Fibroblast of skin of abdomen (primary cell): ENCODE measurements around the gene FOXD1.
"Not testable (repeated sequence)": the region's sequence is repeated elsewhere in the genome, so short reads cannot be mapped to it uniquely, and the experiment has no call there.

Experiments
- DNase-seq: peaks from one replicate; pipeline ENCODE4 v3.0.0-alpha.2; 2013

Gene FOXD1

GRCh38 chr5:73460133-73460532 is 11.6 kb upstream of the FOXD1 start:
- DNase-seq: no peak

DNA sequence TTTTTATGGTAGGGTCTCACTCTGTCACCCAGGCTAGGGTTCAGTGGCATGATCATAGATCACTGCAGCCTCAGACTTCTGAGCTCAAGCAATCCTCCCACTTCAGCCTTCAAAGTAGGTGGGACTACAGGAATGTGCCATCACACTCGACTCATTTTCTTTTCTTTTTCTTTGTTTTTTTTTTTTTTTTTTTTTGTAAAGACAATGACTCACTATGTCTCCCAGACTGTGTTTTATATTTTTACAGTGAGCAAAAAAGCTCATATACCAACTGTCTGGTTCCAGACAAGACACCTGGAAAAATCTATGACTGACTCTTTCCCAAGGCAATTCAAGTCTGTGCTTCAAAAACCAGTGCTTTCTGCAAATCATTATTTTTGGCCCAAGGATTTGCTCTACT is 10.8 kb upstream of the FOXD1 start:
- peak; percentile 57 for DNase-seq

DNA sequence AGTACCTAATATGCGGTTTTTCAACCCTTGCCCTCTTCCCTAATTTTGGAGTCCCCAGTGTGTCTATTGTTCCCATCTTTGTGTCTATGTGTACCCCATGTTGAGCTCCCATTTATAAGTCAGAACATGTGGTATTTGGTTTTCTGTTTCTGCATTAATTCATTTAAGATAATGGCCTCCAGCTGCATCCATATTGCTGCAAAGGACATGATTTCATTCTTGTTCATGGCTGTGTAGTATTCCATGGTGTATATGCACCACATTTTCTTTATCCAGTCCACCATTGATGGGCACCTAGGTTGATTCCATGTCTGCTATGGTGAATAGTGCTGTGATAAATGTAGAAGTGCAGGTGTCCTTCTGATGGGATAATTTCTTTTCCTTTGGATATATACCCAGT is 7.9 kb upstream of the FOXD1 start:
- not testable (repeated sequence) for DNase-seq

- no peak for DNase-seq
Observed at GRCh38 chr5:73454379-73455036, 5.9 kb upstream of the FOXD1 start.

DNA sequence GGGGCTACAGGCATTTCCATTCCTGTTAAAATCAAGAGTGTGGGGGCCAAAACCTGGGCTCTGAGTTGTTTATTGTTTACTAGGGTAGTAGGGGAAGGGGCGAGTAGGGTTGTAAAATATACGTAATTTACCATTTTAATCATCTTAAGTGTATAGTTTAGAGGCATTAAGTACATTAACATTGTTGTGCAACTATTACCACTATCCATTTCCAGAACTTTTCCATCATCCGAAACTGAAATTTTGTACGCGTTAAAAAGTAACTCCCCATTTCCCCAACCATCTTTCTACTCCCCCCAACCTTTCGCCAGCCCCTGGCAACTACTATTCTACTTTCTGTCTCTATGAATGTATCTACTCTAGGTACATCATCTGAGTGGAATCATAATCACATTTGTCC is 3.6 kb upstream of the FOXD1 start:
- DNase-seq: no peak

GRCh38 chr5:73451224-73452130 is 2.9 kb upstream of the FOXD1 start:
- peak; percentile 70 for DNase-seq

GRCh38 chr5:73450672-73451223 is 2.2 kb upstream of the FOXD1 start:
- no peak for DNase-seq

DNA sequence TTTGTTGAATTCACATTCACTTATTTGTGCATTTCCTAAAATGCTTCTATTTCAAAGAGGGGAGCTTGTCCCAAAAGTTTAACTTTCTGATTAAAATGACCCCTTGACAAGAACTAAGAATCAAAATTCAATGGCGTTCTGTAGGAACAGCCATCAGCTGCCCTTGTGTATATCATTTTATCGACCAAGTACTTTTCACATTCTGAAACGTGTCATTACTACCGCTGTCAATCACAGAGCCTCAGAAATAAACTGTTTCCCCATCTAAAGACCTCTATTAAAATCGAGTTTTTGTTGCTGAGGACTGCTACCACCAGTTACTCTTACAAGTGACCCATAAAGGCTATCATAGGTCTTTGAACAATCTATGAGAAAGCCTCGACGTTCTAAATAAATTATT is 1.6 kb upstream of the FOXD1 start:
- no peak for DNase-seq

DNA sequence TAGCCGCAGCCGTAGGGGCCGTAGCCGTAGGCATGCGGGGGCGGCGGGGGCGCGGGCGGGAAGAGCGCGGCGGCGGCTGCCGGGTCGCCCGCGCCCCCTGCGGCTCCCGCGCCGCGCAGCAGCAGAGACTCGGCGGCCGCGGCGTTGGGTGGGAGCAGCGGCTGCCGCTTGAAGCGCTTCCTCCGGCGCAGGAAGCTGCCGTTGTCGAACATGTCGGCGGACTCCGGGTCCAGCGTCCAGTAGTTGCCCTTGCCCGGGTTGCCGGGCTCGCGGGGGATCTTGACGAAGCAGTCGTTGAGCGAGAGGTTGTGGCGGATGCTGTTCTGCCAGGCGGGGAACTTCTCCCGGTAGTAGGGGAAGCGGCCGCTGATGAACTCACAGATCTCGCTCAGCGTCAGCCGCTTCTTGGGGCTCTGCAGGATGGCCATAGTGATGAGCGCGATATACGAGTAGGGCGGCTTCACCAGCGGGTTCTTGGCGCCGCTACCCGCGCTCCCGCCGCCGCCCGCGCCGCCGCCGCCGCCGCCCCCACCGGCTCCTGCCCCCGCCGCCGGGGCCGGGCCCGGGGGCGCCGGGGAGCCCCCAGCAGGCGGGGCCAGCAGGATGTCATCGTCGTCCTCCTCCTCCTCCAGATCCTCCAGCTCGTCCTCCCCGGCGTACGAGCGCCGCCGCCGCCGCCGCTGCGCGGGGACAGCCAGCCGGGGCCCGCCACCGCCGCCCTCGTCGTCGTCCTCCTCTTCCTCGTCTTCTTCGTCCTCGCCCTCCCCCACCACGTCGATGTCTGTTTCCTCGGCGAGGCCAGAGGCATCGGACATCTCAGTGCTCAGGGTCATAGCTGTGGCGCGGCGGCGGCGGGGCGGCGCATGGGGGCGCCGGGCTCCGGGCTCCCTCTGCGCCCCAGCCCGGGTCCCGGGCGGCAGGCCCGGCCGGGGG is 781 bp downstream of the FOXD1 start:
- DNase-seq: peak; percentile 86

- no peak for DNase-seq
Observed at GRCh38 chr5:73446631-73447529, 1.7 kb downstream of the FOXD1 start.

DNA sequence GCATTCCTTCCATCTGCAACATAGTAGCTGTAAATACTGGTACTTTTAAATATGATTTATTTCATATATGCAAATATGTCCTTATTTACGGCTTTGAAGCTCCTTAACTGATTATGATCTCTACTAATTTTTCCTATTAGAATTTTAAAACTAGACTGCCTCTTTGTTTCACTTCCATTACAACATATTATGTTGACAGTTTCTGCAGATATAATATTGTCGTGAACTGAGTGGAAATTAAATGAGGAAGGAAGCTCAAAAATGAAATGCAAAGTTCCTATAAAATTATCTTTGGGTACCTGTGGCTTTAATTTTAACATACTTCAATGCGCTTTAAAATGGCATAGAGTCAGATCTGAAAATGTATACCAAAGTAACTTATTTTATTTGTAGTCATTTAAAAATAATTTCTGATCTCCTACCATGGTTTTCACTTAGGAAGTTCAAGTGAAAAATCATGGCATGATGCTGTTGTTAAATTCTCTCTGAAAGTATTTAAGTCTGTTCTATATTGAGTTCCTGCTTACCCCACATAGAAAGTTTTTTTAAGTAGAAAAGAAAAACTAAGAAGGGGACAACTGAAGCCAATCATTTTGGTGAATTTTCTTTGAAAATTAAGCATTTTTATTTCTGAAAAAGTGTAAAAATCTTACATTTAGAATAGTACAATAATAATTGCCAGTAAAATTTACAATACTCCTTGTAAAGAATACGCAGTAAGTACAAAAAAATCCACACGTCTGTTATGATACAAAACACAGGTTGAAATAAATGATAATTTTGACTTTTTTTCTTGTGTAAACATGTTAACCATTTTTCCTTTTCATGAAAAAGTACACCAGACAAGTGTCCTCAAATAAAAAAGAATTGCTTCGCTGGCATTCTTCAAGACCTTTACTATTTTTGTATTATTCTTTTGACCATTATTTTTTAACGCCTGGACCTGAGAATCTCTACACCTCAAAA is 2.6 kb downstream of the FOXD1 start:
- DNase-seq: no peak

- no peak for DNase-seq
Observed at GRCh38 chr5:73444499-73445438, 3.8 kb downstream of the FOXD1 start.

GRCh38 chr5:73443829-73444498 is 4.6 kb downstream of the FOXD1 start:
- no peak for DNase-seq

- peak; percentile 47 for DNase-seq
Observed at GRCh38 chr5:73442996-73443627, 5.5 kb downstream of the FOXD1 start.

DNA sequence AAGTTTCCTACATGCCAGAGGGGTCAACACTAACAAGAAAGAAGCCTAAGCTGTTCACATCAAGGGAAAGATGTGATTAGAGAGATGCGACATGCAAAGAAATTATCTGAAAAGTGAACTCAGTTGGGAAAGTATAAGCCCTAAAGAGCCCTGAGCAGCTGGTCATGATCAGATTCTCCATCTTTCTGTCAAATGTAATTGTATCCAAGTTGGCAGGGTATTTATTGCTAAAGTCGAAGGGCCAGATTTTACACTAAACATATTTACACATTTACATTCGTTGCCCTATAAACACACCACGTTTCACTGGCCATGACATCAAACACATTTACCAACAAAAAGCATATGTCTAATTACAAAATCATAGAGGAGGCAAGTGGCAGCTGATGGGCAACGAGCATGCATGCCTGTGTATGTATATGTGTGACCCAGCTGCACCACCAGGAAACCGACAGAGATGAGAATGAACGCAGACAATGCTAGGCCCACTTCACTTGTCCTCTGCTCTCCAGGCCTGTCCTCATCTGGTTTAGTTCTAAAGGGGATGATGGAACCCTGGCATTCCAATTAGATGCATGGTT is 6.3 kb downstream of the FOXD1 start:
- DNase-seq: no peak

- DNase-seq: no peak
Observed at GRCh38 chr5:73441378-73441777, 7.2 kb downstream of the FOXD1 start.

GRCh38 chr5:73440262-73440661 is 8.3 kb downstream of the FOXD1 start:
- DNase-seq: no peak
